IPS DF 6.9 (cell line): ENCODE measurements around the gene FAM3C.

ENCODE experiments used
- DNase-seq: peaks from one replicate; pipeline ENCODE4 v3.0.0-alpha.2; 2013; ENCODE audit warnings: low read depth, low spot score
- H3K27ac ChIP-seq: one replicate; pipeline ENCODE4 v1.5.1; 2013; ENCODE audit warnings: low read length, control low read depth
- H3K27me3 ChIP-seq: 2 replicates; pipeline ENCODE4 v1.6.1; 2013; ENCODE audit warnings: mild to moderate bottlenecking, low read length; ENCODE audit not compliant: control insufficient read depth, insufficient read depth
- H3K36me3 ChIP-seq: 2 replicates; pipeline ENCODE4 v1.6.1; 2013; ENCODE audit warnings: low read length; ENCODE audit not compliant: control insufficient read depth, insufficient read depth
- H3K4me1 ChIP-seq: 2 replicates; pipeline ENCODE4 v1.6.1; 2013; ENCODE audit warnings: low read length; ENCODE audit not compliant: control insufficient read depth, insufficient read depth
- H3K4me3 ChIP-seq: 2 replicates; pipeline ENCODE4 v1.5.1; 2013; ENCODE audit warnings: mild to moderate bottlenecking, low read length
- H3K9me3 ChIP-seq: 2 replicates; pipeline ENCODE4 v1.6.1; 2013; ENCODE audit warnings: low read length, inconsistent platforms; ENCODE audit not compliant: control insufficient read depth, insufficient read depth
- WGBS: extraction: QIAGEN DNeasy Blood & Tissue Kit; methylation state at CpG from one replicate; pipeline ENCODE4 v1.1.7; 2013; ENCODE audit warnings: mixed read lengths, missing lambda C conversion rate; ENCODE audit not compliant: insufficient read length, insufficient coverage; 5-methylcytosine and 5-hydroxymethylcytosine counted together

Gene FAM3C

GRCh38 chr7:121352323-121352722, 43.8 kb downstream of the FAM3C start:
- no peaks in the 10 kb centered on the region for H3K27me3 ChIP-seq
- no peaks in the 10 kb centered on the region; the same call in 1 of the 2 replicates for H3K36me3 ChIP-seq
- no CpG with 5 or more reads among the region's 3 CpGs for WGBS
- no peaks in the 10 kb centered on the region for H3K9me3 ChIP-seq
- no peak overlapping the region for H3K4me3 ChIP-seq
- H3K4me1 ChIP-seq, result no peaks in the 10 kb centered on the region
- no peak for DNase-seq
- H3K27ac ChIP-seq, result no peak overlapping the region

GRCh38 chr7:121351682-121352081, 44.4 kb downstream of the FAM3C start:
- Histone ChIP-seq H3K36me3 (peaks cover 2% of the 10 kb centered on the region; the same call in 1 of the 2 replicates), H3K9me3 (no peaks in the 10 kb centered on the region), H3K4me1 (no peaks in the 10 kb centered on the region), H3K27ac (no peak overlapping the region), H3K4me3 (no peak overlapping the region), H3K27me3 (no peaks in the 10 kb centered on the region)
- DNase-seq, result no peak

DNA sequence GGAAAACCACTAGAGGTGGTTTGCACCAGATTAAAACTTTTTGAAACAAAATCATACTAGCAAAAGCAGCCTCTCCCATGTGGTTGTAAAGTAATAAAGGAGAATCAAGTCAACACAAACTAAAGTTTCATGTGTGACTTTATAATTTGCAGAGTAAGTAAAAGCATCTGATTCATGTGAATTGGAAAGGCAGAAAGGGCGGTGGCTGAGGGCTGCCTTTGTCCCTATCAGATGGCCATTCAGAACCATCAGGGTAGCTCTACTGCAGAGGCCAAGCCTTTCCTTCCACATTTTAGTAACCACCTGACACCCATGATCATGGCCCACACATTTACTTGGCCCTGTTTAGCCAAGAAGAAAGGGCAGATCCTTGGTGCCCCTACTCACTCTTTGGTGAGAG, 51.6 kb downstream of the FAM3C start:
- H3K9me3 ChIP-seq, result no peaks in the 10 kb centered on the region
- H3K36me3 ChIP-seq, result 0 out of 2 replicates have a peak, but pooled peaks cover 2% of the 10 kb centered on the region
- no peak overlapping the region for H3K4me3 ChIP-seq
- no peak for DNase-seq
- H3K27me3 ChIP-seq, result no peaks in the 10 kb centered on the region
- H3K27ac ChIP-seq, result no peak overlapping the region
- H3K4me1 ChIP-seq, result no peaks in the 10 kb centered on the region
- no CpG with 5 or more reads among the region's 1 CpG for WGBS

GRCh38 chr7:121344093-121344492, 52.0 kb downstream of the FAM3C start:
- no peak overlapping the region for H3K4me3 ChIP-seq
- H3K4me1 ChIP-seq, result no peaks in the 10 kb centered on the region
- H3K27me3 ChIP-seq, result no peaks in the 10 kb centered on the region
- H3K36me3 ChIP-seq, result 0 out of 2 replicates have a peak, but pooled peaks cover 2% of the 10 kb centered on the region
- no peaks in the 10 kb centered on the region for H3K9me3 ChIP-seq
- WGBS, result no CpG with 5 or more reads among the region's 2 CpGs
- H3K27ac ChIP-seq, result no peak overlapping the region
- no peak for DNase-seq

DNA sequence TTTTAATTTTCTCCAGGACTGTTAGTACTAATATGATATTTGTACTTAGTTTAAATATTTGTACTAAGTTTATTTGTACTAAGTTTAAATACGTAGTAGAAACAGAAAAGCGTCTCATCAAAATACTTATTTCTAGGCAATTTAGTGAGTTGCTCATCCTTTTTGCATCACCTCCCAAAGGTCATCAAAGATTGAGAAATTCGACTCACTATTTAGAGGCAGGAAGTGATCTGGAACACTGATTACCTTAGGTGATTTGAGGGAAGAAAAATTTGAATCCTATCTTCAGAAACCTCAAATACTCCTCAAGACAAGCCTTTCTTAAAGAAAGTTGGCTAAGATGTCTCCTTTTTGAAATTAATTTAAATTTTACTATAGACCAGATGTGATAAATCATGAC, 52.8 kb downstream of the FAM3C start:
- no peaks in the 10 kb centered on the region for H3K4me1 ChIP-seq
- no peaks in the 10 kb centered on the region for H3K9me3 ChIP-seq
- no peak for DNase-seq
- no CpG with 5 or more reads among the region's 3 CpGs for WGBS
- H3K27me3 ChIP-seq, result no peaks in the 10 kb centered on the region
- H3K36me3 ChIP-seq, result 0 out of 2 replicates have a peak, but pooled peaks cover 2% of the 10 kb centered on the region
- H3K4me3 ChIP-seq, result no peak overlapping the region
- no peak overlapping the region for H3K27ac ChIP-seq

DNA sequence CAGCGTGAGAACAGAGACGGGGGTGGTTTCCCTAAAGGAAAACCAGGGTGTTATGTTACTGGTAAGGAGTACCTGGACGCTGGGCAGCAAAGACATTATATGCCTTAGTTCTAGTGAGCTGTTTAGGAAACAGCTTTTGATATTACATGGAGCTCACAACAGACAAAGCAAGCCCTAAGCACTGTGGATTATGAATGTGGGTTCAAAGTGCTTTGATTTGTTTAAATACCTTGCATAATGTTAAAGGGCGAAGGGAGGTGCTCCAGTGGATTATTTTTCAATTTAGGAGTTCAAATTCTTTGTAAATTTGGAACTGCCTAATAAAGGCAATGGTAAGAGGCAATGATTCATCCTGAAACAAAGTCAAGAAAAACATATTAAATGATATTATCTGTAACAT, 53.5 kb downstream of the FAM3C start:
- H3K4me3 ChIP-seq, result no peak overlapping the region
- H3K27me3 ChIP-seq, result no peaks in the 10 kb centered on the region
- no peaks in the 10 kb centered on the region for H3K9me3 ChIP-seq
- DNase-seq, result no peak
- WGBS, result no CpG with 5 or more reads among the region's 4 CpGs
- H3K4me1 ChIP-seq, result no peaks in the 10 kb centered on the region
- H3K36me3 ChIP-seq, result 0 out of 2 replicates have a peak, but pooled peaks cover 2% of the 10 kb centered on the region
- H3K27ac ChIP-seq, result no peak overlapping the region

GRCh38 chr7:121341933-121342332, 54.2 kb downstream of the FAM3C start:
- H3K9me3 ChIP-seq, result no peaks in the 10 kb centered on the region
- no peaks in the 10 kb centered on the region for H3K27me3 ChIP-seq
- H3K27ac ChIP-seq, result no peak overlapping the region
- no peaks in the 10 kb centered on the region for H3K36me3 ChIP-seq
- H3K4me1 ChIP-seq, result no peaks in the 10 kb centered on the region
- no peak overlapping the region for H3K4me3 ChIP-seq
- DNase-seq, result no peak

DNA sequence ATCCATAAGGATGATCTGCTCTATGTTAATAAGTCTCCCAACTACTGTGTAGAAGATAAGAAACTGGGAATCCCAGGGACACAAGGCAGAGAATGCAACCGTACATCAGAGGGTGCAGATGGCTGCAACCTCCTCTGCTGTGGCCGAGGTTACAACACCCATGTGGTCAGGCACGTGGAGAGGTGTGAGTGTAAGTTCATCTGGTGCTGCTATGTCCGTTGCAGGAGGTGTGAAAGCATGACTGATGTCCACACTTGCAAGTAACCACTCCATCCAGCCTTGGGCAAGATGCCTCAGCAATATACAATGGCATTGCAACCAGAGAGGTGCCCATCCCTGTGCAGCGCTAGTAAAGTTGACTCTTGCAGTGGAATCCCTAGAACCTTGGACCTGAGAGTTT, 57.0 kb downstream of the FAM3C start:
- H3K36me3 ChIP-seq, result no peaks in the 10 kb centered on the region
- H3K27ac ChIP-seq, result no peak overlapping the region
- no peak for DNase-seq
- H3K4me3 ChIP-seq, result no peak overlapping the region
- no peaks in the 10 kb centered on the region for H3K27me3 ChIP-seq
- WGBS, result no CpG with 5 or more reads among the region's 5 CpGs
- no peaks in the 10 kb centered on the region for H3K4me1 ChIP-seq
- no peaks in the 10 kb centered on the region for H3K9me3 ChIP-seq

DNA sequence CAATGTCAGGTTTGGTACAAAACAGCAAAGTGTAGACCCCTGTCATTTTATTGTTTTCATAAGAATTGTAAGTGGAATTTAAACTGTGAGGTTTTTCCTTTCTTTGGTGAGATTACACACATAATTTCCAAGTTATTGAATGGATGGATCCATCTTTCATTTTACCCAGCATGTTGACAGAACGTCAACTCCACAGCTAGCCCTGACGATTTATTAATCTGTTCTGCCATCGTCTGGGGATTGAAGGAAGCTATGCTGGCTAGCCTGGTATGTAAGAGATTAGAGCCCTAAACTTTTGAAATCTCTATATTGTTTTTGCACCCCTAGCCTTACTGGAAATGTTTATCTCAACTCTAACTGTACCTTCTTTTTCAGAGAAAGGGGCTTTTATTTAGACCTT, 58.7 kb downstream of the FAM3C start:
- Histone ChIP-seq H3K4me3 (no peak overlapping the region), H3K27ac (no peak overlapping the region), H3K36me3 (no peaks in the 10 kb centered on the region), H3K9me3 (no peaks in the 10 kb centered on the region), H3K4me1 (no peaks in the 10 kb centered on the region), H3K27me3 (no peaks in the 10 kb centered on the region)
- no CpG with 5 or more reads among the region's 3 CpGs for WGBS
- no peak for DNase-seq

- Histone ChIP-seq H3K27me3 (no peaks in the 10 kb centered on the region), H3K4me3 (no peak overlapping the region), H3K27ac (no peak overlapping the region), H3K36me3 (no peaks in the 10 kb centered on the region), H3K9me3 (no peaks in the 10 kb centered on the region), H3K4me1 (no peaks in the 10 kb centered on the region)
- no peak for DNase-seq
- WGBS, result no CpG with 5 or more reads among the region's 3 CpGs
Measured at GRCh38 chr7:121336579-121336978, 59.5 kb downstream of the FAM3C start.

- DNase-seq, result no peak
- Histone ChIP-seq H3K36me3 (no peaks in the 10 kb centered on the region), H3K27ac (no peak overlapping the region)
Measured at GRCh38 chr7:121334875-121335648, 61.0 kb downstream of the FAM3C start.

More at GRCh38 chr7:121334875-121335648, 61.0 kb downstream of the FAM3C start:
- Histone ChIP-seq H3K4me1 (no peaks in the 10 kb centered on the region), H3K27me3 (peaks cover 3% of the 10 kb centered on the region; the same call in 1 of the 2 replicates), H3K4me3 (no peak overlapping the region), H3K9me3 (no peaks in the 10 kb centered on the region)
- WGBS, result 100% methylated on average over 1 of the region's 10 CpGs
